HepG2 (cell line): ENCODE data around the gene SERPINA3. TPM values are rescaled to one million over a fixed set of nuclear protein-coding genes. Genes with fewer than 3 reads are reported as not detected.

ENCODE experiments used
- ATAC-seq: fragments of 200-7000 bp; cut with Tn5 transposase; 3 replicates; pipeline ENCODE4 v1.9.1; 2020; ENCODE audit warnings: mild to moderate bottlenecking, moderate library complexity
- BruUV-seq: library from RNA; stranded (reverse); fragments of 400-500 nt; replicated peaks from 2 replicates; lab custom pipeline; 2021; lab: Mats Ljungman, UMichigan
- CTCF ChIA-PET: fragments of 300-600 bp; formaldehyde crosslinking; extraction: SDS; loops from one replicate; lab custom pipeline; 2021; ENCODE audit warnings: low total read pairs, inconsistent platforms, low intra/inter-chr PET ratio; lab: Yijun Ruan, JAX
- POLR2A ChIA-PET: fragments of 350-600 bp; sonication (Branson Sonifier 250); formaldehyde crosslinking; loops from one replicate; lab custom pipeline; 2020; ENCODE audit warnings: antibody characterized with exemption, inconsistent platforms; lab: Yijun Ruan, JAX
- DNase-seq: peaks from one replicate; pipeline ENCODE4 v3.0.0-alpha.2; 2015; ENCODE audit warnings: low spot score
- FAIRE-seq: peaks from 3 replicates; lab custom pipeline; 2011; peaks lifted over from hg19 to GRCh38; lab: Jason Lieb, UNC
- H2AFZ ChIP-seq: one replicate; pipeline ENCODE4 v1.6.1; 2011; ENCODE audit warnings: low read length, inconsistent platforms
- H3K27ac ChIP-seq: fragments of 300-600 bp; 3 replicates; pipeline ENCODE4 v1.8.0; 2011; ENCODE audit warnings: mixed run types, mild to moderate bottlenecking, mixed read lengths, low read length, inconsistent platforms; ENCODE audit not compliant: insufficient read depth; ENCODE audit errors: extremely low read length
- H3K27me3 ChIP-seq, 2 experiments: fragments of 200-600 bp in 1 of 2; 2 replicates in 1 of 2; 3 replicates in 1 of 2; pipeline versions ENCODE4 v1.6.0 to v1.8.0; 2011; ENCODE audit warnings: low read length in 2 of 2, mild to moderate bottlenecking in 2 of 2, moderate library complexity in 2 of 2, inconsistent platforms in 1 of 2; ENCODE audit not compliant: insufficient read depth in 2 of 2, control insufficient read depth in 1 of 2
- H3K36me3 ChIP-seq, 2 experiments: fragments of 200-600 bp in 1 of 2; replicated peaks in 1 of 2; 2 replicates in 1 of 2; 3 replicates in 1 of 2; pipeline versions ENCODE4 v1.5.1 to v1.8.0; 2011; ENCODE audit warnings: low read length in 2 of 2, inconsistent platforms in 1 of 2; ENCODE audit not compliant: insufficient read depth in 2 of 2, control insufficient read depth in 1 of 2
- H3K4me1 ChIP-seq: 2 replicates; pipeline ENCODE4 v1.5.1; 2012; ENCODE audit warnings: low read length, inconsistent platforms; ENCODE audit not compliant: insufficient read depth
- H3K4me2 ChIP-seq: 2 replicates; pipeline ENCODE4 v1.6.0; 2011; ENCODE audit warnings: low read depth, low read length, inconsistent platforms
- H3K4me3 ChIP-seq, 3 experiments: fragments of 200-600 bp in 1 of 3; sonication (generic), shearing (Covaris generic) in 1 of 3; replicated peaks in 1 of 3; 2 replicates each; pipeline ENCODE4 v1.5.1; 2011 to 2016; ENCODE audit warnings: low read length in 3 of 3, inconsistent platforms in 2 of 3, low read depth in 2 of 3, mild to moderate bottlenecking in 2 of 3, control low read depth in 1 of 3, mixed read lengths in 1 of 3; ENCODE audit not compliant: insufficient read depth in 1 of 3
- H3K79me2 ChIP-seq: one replicate; pipeline ENCODE4 v1.6.1; 2011; ENCODE audit warnings: low read length, inconsistent platforms; ENCODE audit not compliant: insufficient read depth
- H3K9ac ChIP-seq: 2 replicates; pipeline ENCODE4 v1.6.0; 2011; ENCODE audit warnings: mild to moderate bottlenecking, low read depth, low read length, inconsistent platforms; ENCODE audit not compliant: insufficient read depth
- H3K9me3 ChIP-seq: 2 replicates; pipeline ENCODE4 v1.5.1; 2012; ENCODE audit warnings: mild to moderate bottlenecking, low read length
- H4K20me1 ChIP-seq: 2 replicates; pipeline ENCODE4 v1.6.0; 2011; ENCODE audit warnings: inconsistent platforms, mild to moderate bottlenecking, low read length, moderate library complexity; ENCODE audit not compliant: insufficient read depth
- AGO2 ChIP-seq: fragments of 200-400 bp; formaldehyde crosslinking; optimal IDR thresholded peaks from 2 replicates; pipeline ENCODE3; 2017; ENCODE audit warnings: mild to moderate bottlenecking, low read depth, low read length, moderate library complexity
- ERF ChIP-seq: IDR thresholded peaks from 2 replicates; pipeline ENCODE4 v1.6.1; 2018; ENCODE audit warnings: missing biosample characterization, missing genetic modification reagents
- HNRNPL ChIP-seq: fragments of 200-400 bp; formaldehyde crosslinking; IDR thresholded peaks from 2 replicates; pipeline ENCODE4 v1.6.1; 2017; ENCODE audit warnings: mild to moderate bottlenecking, low read depth, low read length
- KLF13 ChIP-seq: sonication (generic); formaldehyde crosslinking; IDR thresholded peaks from 2 replicates; pipeline ENCODE4 v1.4.0; 2020; ENCODE audit warnings: mild to moderate bottlenecking, missing genetic modification reagents
- MAZ ChIP-seq, 2 experiments: sonication (generic) in 1 of 2; formaldehyde crosslinking in 1 of 2; IDR thresholded peaks; 2 replicates each; pipeline versions ENCODE4 v1.5.0 to v1.6.1; 2012 to 2020; ENCODE audit warnings: low read depth in 2 of 2, mild to moderate bottlenecking in 2 of 2, borderline replicate concordance in 1 of 2, improper control_type of control experiment in 1 of 2, low read length in 1 of 2, missing genetic modification reagents in 1 of 2, moderate library complexity in 1 of 2
- PAF1 ChIP-seq: IDR thresholded peaks from 2 replicates; pipeline ENCODE4 v1.6.1; 2016; ENCODE audit warnings: missing genetic modification reagents, missing compliant biosample characterization
- POLR2A ChIP-seq, 2 experiments: IDR thresholded peaks; 2 replicates each; pipeline ENCODE4 v1.6.1; 2011; ENCODE audit warnings: low read depth in 2 of 2, low read length in 2 of 2, mild to moderate bottlenecking in 1 of 2, moderate library complexity in 1 of 2; ENCODE audit not compliant: insufficient read depth in 1 of 2
- POLR2G ChIP-seq: fragments of 200-400 bp; formaldehyde crosslinking; IDR thresholded peaks from 2 replicates; pipeline ENCODE4 v1.6.1; 2018; ENCODE audit warnings: mild to moderate bottlenecking, low read depth, low read length, moderate library complexity
- RBFOX2 ChIP-seq: fragments of 200-400 bp; formaldehyde crosslinking; IDR thresholded peaks from 2 replicates; pipeline ENCODE4 v1.6.1; 2017; ENCODE audit warnings: low read depth, mild to moderate bottlenecking, low read length
- RBM22 ChIP-seq: fragments of 200-400 bp; formaldehyde crosslinking; optimal IDR thresholded peaks from 2 replicates; pipeline ENCODE3; 2017; ENCODE audit warnings: mild to moderate bottlenecking, low read length, moderate library complexity
- SRSF1 ChIP-seq: fragments of 200-400 bp; formaldehyde crosslinking; optimal IDR thresholded peaks from 2 replicates; pipeline ENCODE3; 2017; ENCODE audit warnings: mild to moderate bottlenecking, low read depth, low read length, moderate library complexity
- SRY ChIP-seq: sonication (generic); formaldehyde crosslinking; IDR thresholded peaks from 2 replicates; pipeline ENCODE4 v1.8.0; 2022; ENCODE audit warnings: mild to moderate bottlenecking, missing genetic modification reagents
- TAF1 ChIP-seq: sonication (generic); formaldehyde crosslinking; IDR thresholded peaks from 2 replicates; pipeline ENCODE4 v1.4.0; 2020; ENCODE audit warnings: missing genetic modification reagents
- ZNF704 ChIP-seq: sonication (generic); formaldehyde crosslinking; IDR thresholded peaks from 2 replicates; pipeline ENCODE4 v1.8.1; 2023; ENCODE audit warnings: mild to moderate bottlenecking, inconsistent platforms, moderate library complexity, missing genetic modification reagents, borderline replicate concordance
- ZNF713 ChIP-seq: sonication (generic); formaldehyde crosslinking; IDR thresholded peaks from 2 replicates; pipeline ENCODE4 v1.4.0; 2020; ENCODE audit warnings: mild to moderate bottlenecking, missing genetic modification reagents
- WGBS: methylation state at CpG from one replicate; pipeline ENCODE4 v1.1.6; 2017; ENCODE audit warnings: low lambda C conversion rate; 5-methylcytosine and 5-hydroxymethylcytosine counted together
- in situ Hi-C: cut with HindIII; loops from 2 replicates; pipeline ENCODE4 v1.10.0; 2017; ENCODE audit warnings: low pct_unique_long_range_greater_than_20kb; ENCODE audit not compliant: extremely low pct_ligation_motif_present
- intact Hi-C: fragments of 100-400 bp; cut with micrococcal nuclease; formaldehyde crosslinking; loops from one replicate; pipeline ENCODE4 v1.10.0; 2022; ENCODE audit not compliant: unreplicated experiment
- polyA plus RNA-seq, 8 experiments: library from polyadenylated mRNA; depleted of rRNA in 3 of 8; stranded (reverse) in 7 of 8; unstranded in 1 of 8; fragments of >200 nt; fragmentation: Illumina TruSeq in 4 of 8; extraction: Trizol in 4 of 8; gene quantifications; 2 replicates each; pipeline versions ENCODE4 v1.2.1 to v1.2.3, GENCODE V29; 2011 to 2016; ENCODE audit warnings: low read depth in 4 of 8, missing spikeins in 1 of 8, mixed read lengths in 1 of 8; ENCODE audit not compliant: insufficient read depth in 1 of 8
- total RNA-seq, 5 experiments: library from RNA; depleted of rRNA; stranded (reverse); fragments of >200 nt; fragmentation: Illumina TruSeq; extraction: Trizol; gene quantifications; 2 replicates each; pipeline ENCODE4 v1.2.3, GENCODE V29; 2016; ENCODE audit warnings: low read depth in 1 of 5

Gene SERPINA3
- total and polyA plus RNA-seq, 2 of the 13 experiments (the other 11 are each of a cell fraction or from before 2014, with no cell fraction given) = 825 to 2,200 TPM

- no peak overlapping the region for H3K4me3 ChIP-seq
- no TSS peak for BruUV-seq
- in situ Hi-C loops = no loop called here
- no peak overlapping the region for H2AFZ ChIP-seq
- peaks cover 37% of the 10 kb centered on the region; the same call in 1 of the 2 replicates for H4K20me1 ChIP-seq
- FAIRE-seq (no peak), DNase-seq (no peak), ATAC-seq (no peak)
- 87% methylated on average over 5 of the region's 6 CpGs for WGBS
- H3K27me3 ChIP-seq = no peaks in the 10 kb centered on the region
- no peak overlapping the region for H3K27ac ChIP-seq
- ChIA-PET CTCF (no interaction called here), POLR2A (interaction anchor here (2.9 to 19.0 kb wide), 3 partner anchors 8 to 22 kb away, joined by 12 to 638 read pairs (median 24); partner anchors contain the start of gene SERPINA3)
- peaks cover 21% of the 10 kb centered on the region for H3K79me2 ChIP-seq
- TF ChIP-seq POLR2A (IDR thresholded peaks at IDR 0.05; ENCODE audit: insufficient read depth in 1 of 2, low read depth in 2 of 2, low read length in 2 of 2) = peak in 1 of 2 experiments; percentile 15; a peak in 2 of 4 replicates
- no peak for TF ChIP-seq KLF13 (CRISPR knock-in tag)
- TF ChIP-seq ERF (CRISPR knock-in tag) = no peak
- TF ChIP-seq POLR2G = peak; percentile 71
- TF ChIP-seq HNRNPL = 0 out of 2 replicates have a peak, but pooled peaks have one; percentile 41
- TF ChIP-seq RBFOX2 = peak; percentile 76
- no peak for TF ChIP-seq ZNF713
- TF ChIP-seq SRSF1 = peak; percentile 50
- TF ChIP-seq TAF1 = no peak
- TF ChIP-seq RBM22 = peak; percentile 6
- no peak for TF ChIP-seq MAZ (IDR thresholded peaks at IDR 0.05; ENCODE audit: borderline replicate concordance, low read depth, low read length)
- no peak for TF ChIP-seq MAZ (CRISPR knock-in tag; IDR thresholded peaks at IDR 0.05; ENCODE audit: low read depth)
- TF ChIP-seq PAF1 (CRISPR knock-in tag) = peak; percentile 28; the same call in 1 of the 2 replicates
- no peak for TF ChIP-seq ZNF704 (CRISPR knock-in tag)
- peak; percentile 94 for TF ChIP-seq AGO2
- no peak for TF ChIP-seq SRY (CRISPR knock-in tag)
- H3K36me3 ChIP-seq = peaks cover 45 to 90% of the 10 kb centered on the region in 2 experiments
- peaks cover 17% of the 10 kb centered on the region for H3K9me3 ChIP-seq
- peaks cover 60% of the 10 kb centered on the region for H3K4me1 ChIP-seq
- no peak overlapping the region for H3K9ac ChIP-seq
- intact Hi-C loops = no loop called here
- H3K4me2 ChIP-seq = no peak overlapping the region
Measured at GRCh38 chr14:94620597-94620996, 8.4 kb downstream of the SERPINA3 start.
